ENCODE measurements around the gene CA10. TPM values are rescaled to one million over a fixed set of nuclear protein-coding genes. Genes with fewer than 3 reads are reported as not detected.

The CA10 gene
- total RNA-seq, 1 experiment from 2014 or later = 0.46 TPM

DNA sequence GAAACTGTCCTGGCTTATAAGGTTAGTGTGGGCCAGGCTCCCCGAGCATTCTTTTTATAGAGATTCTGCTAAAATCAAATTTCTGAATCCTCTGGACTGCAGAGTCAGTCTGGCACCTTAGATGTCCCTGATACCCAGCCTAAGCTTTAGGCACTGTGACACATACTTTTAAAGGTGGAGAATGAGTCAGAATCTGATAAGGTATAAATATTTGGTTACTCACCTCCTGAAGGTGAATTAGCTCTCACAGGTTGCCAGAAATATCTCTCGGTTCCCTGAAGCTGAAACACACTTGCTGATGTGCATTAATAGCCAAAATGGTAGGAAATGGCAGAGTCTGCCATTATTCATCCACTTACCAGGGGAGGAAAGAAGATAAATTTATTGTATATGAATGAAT, 451.3 kb downstream of the CA10 start:
- no peaks in the 10 kb centered on the region for H3K36me3 Mint-ChIP-seq (ENCODE audit: insufficient read depth in 1 of 3, low read depth in 3 of 3)
- H3K4me1 ChIP-seq (ENCODE audit: insufficient read depth, low read length) = no peaks in the 10 kb centered on the region
- H3K4ac ChIP-seq (ENCODE audit: low read depth, low read length) = no peak overlapping the region
- DNase-seq = no peak
- H3K27ac ChIP-seq (ENCODE audit: insufficient read length, low read depth, low read length) = no peak overlapping the region
- no peak overlapping the region for H2AFZ ChIP-seq (ENCODE audit: low read length)
- WGBS (ENCODE audit: extremely low coverage, insufficient read length, low lambda C conversion rate) = no CpG with 5 or more reads among the region's 2 CpGs
- H2BK20ac ChIP-seq (ENCODE audit: low read depth, low read length, poor library complexity, severe bottlenecking) = no peak overlapping the region
- H3K9me3 ChIP-seq (ENCODE audit: control insufficient read depth, low read depth, low read length) = no peaks in the 10 kb centered on the region
- H3T11ph ChIP-seq (ENCODE audit: low read length) = no peak overlapping the region
- no peaks in the 10 kb centered on the region for H3K23me2 ChIP-seq (ENCODE audit: insufficient read length, low read depth, low read length, poor library complexity, severe bottlenecking)
- H2BK5ac ChIP-seq (ENCODE audit: insufficient read length, low read length) = no peak overlapping the region
- H3K4me1 Mint-ChIP-seq = no peaks in the 10 kb centered on the region
- no peak overlapping the region for H3K23ac ChIP-seq (ENCODE audit: insufficient read length, low read depth, low read length)
- H3K56ac ChIP-seq (ENCODE audit: insufficient read length, low read depth, low read length) = no peak overlapping the region
- no peak overlapping the region for H3K18ac ChIP-seq (ENCODE audit: insufficient read length, low read depth, low read length)
- H3K27ac Mint-ChIP-seq = no peak overlapping the region
- no peak overlapping the region for H3K4me3 Mint-ChIP-seq
- H4K91ac ChIP-seq (ENCODE audit: insufficient read length, low read depth, low read length) = no peak overlapping the region
- H2BK15ac ChIP-seq (ENCODE audit: low read depth, low read length) = no peak overlapping the region
- H2BK120ac ChIP-seq (ENCODE audit: low read depth, low read length, poor library complexity, severe bottlenecking) = no peak overlapping the region
- H3K4me2 ChIP-seq (ENCODE audit: insufficient read depth, insufficient read length, low read length) = no peak overlapping the region
- no peak overlapping the region for H4K8ac ChIP-seq (replicated peaks; ENCODE audit: insufficient read length, low read depth, low read length)
- TF ChIP-seq, protein P1, sequence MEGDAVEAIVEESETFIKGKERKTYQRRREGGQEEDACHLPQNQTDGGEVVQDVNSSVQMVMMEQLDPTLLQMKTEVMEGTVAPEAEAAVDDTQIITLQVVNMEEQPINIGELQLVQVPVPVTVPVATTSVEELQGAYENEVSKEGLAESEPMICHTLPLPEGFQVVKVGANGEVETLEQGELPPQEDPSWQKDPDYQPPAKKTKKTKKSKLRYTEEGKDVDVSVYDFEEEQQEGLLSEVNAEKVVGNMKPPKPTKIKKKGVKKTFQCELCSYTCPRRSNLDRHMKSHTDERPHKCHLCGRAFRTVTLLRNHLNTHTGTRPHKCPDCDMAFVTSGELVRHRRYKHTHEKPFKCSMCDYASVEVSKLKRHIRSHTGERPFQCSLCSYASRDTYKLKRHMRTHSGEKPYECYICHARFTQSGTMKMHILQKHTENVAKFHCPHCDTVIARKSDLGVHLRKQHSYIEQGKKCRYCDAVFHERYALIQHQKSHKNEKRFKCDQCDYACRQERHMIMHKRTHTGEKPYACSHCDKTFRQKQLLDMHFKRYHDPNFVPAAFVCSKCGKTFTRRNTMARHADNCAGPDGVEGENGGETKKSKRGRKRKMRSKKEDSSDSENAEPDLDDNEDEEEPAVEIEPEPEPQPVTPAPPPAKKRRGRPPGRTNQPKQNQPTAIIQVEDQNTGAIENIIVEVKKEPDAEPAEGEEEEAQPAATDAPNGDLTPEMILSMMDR (conservative IDR thresholded peaks at IDR 0.05) = no peak
- no peak overlapping the region for H4K5ac ChIP-seq (ENCODE audit: insufficient read length, low read depth, low read length)
- H3K27me3 Mint-ChIP-seq (ENCODE audit: low read depth) = no peaks in the 10 kb centered on the region
- no peaks in the 10 kb centered on the region for H3K27me3 ChIP-seq (ENCODE audit: insufficient read depth, low read length)
- no peak overlapping the region for H3K9ac ChIP-seq (ENCODE audit: extremely low read depth, insufficient read length, low read length)
- H2BK12ac ChIP-seq (ENCODE audit: insufficient read length, low read depth, low read length) = no peak overlapping the region
- H4K20me1 ChIP-seq (ENCODE audit: control insufficient read depth, insufficient read depth, insufficient read length) = no peaks in the 10 kb centered on the region
- no peaks in the 10 kb centered on the region for H3K9me3 Mint-ChIP-seq
- H2AK5ac ChIP-seq (ENCODE audit: insufficient read length, low read length) = no peak overlapping the region
- no peaks in the 10 kb centered on the region for H3K79me2 ChIP-seq (ENCODE audit: insufficient read depth, low read length)
- H3K14ac ChIP-seq (ENCODE audit: insufficient read depth, low read length) = no peak overlapping the region
- H3K79me1 ChIP-seq (ENCODE audit: insufficient read depth, low read depth, low read length, poor library complexity, severe bottlenecking) = no peaks in the 10 kb centered on the region

Measured in H9 (cell line).